Measurements from ENCODE around the gene SSX2IP.

The SSX2IP gene

GRCh38 chr1:84674021-84674420 lies 16.2 kb downstream of the SSX2IP start:
- peaks cover 7% of the 10 kb centered on the region in 2 experiments; a peak in 2 of 3 replicates for H3K36me3 ChIP-seq (ENCODE audit: control insufficient read depth in 2 of 2, insufficient read depth in 1 of 2, low read length in 2 of 2)
- no peaks in the 10 kb centered on the region for H3K4me1 ChIP-seq (ENCODE audit: control insufficient read depth, insufficient read depth, low read length)
- ChIA-PET CTCF (interaction anchor here (0.8 kb wide), 1 partner anchor 368 kb away, joined by 3 read pairs; no protein-coding TSS in a partner anchor), POLR2A (no interaction called here)
- no peak overlapping the region for H3K27ac ChIP-seq (ENCODE audit: extremely low read depth, low read depth, low read length)
- no peak overlapping the region for H3K4me3 ChIP-seq (ENCODE audit: low read depth, low read length)
- no peaks in the 10 kb centered on the region for H3K9me3 ChIP-seq (ENCODE audit: control insufficient read depth, insufficient read depth, low read depth, low read length)
- TF ChIP-seq ZNF558 (tag by site-specific recombination; IDR thresholded peaks at IDR 0.05) (no peak), ZNF280C (tag by site-specific recombination; IDR thresholded peaks at IDR 0.05) (no peak), ZNF571 (tag by site-specific recombination; IDR thresholded peaks at IDR 0.05) (no peak), ZBTB17 (tag by site-specific recombination; IDR thresholded peaks at IDR 0.05) (no peak), ZFP37 (tag by site-specific recombination; IDR thresholded peaks at IDR 0.05) (no peak)

- Histone ChIP-seq H3K36me3 (ENCODE audit: control insufficient read depth in 2 of 2, insufficient read depth in 1 of 2, low read length in 2 of 2) (peaks cover 7% of the 10 kb centered on the region in 2 experiments; a peak in 2 of 3 replicates), H3K4me3 (ENCODE audit: low read depth, low read length) (no peak overlapping the region), H3K27ac (ENCODE audit: extremely low read depth, low read depth, low read length) (no peak overlapping the region), H3K9me3 (ENCODE audit: control insufficient read depth, insufficient read depth, low read depth, low read length) (no peaks in the 10 kb centered on the region), H3K4me1 (ENCODE audit: control insufficient read depth, insufficient read depth, low read length) (no peaks in the 10 kb centered on the region)
- ChIA-PET CTCF (no interaction called here), POLR2A (no interaction called here)
- TF ChIP-seq PRDM1 (tag by site-specific recombination; IDR thresholded peaks at IDR 0.05) (0 out of 2 replicates have a peak, but pooled peaks have one; percentile 12), ZNF670 (tag by site-specific recombination; IDR thresholded peaks at IDR 0.05; ENCODE audit: low read depth) (no peak), ZNF664 (tag by site-specific recombination; IDR thresholded peaks at IDR 0.05) (peak; percentile 71; the same call in 1 of the 2 replicates), REST (tag by site-specific recombination; IDR thresholded peaks at IDR 0.05) (peak; percentile 21; the same call in 1 of the 2 replicates)
Observed at GRCh38 chr1:84672080-84672854, 18.0 kb downstream of the SSX2IP start.

- H3K4me1 ChIP-seq (ENCODE audit: control insufficient read depth, insufficient read depth, low read length) = peaks cover 8% of the 10 kb centered on the region; the same call in 1 of the 2 replicates
- H3K9me3 ChIP-seq (ENCODE audit: control insufficient read depth, insufficient read depth, low read depth, low read length) = no peaks in the 10 kb centered on the region
- ChIA-PET POLR2A (no interaction called here), CTCF (interaction anchor here (1.0 to 2.5 kb wide), 5 partner anchors 14 to 275 kb away, joined by 3 to 21 read pairs (median 4); no protein-coding TSS in a partner anchor)
- H3K27ac ChIP-seq (ENCODE audit: extremely low read depth, low read depth, low read length) = no peak overlapping the region
- no peak overlapping the region for H3K4me3 ChIP-seq (ENCODE audit: low read depth, low read length)
- peaks cover 7% of the 10 kb centered on the region in 2 experiments; a peak in 2 of 3 replicates for H3K36me3 ChIP-seq (ENCODE audit: control insufficient read depth in 2 of 2, insufficient read depth in 1 of 2, low read length in 2 of 2)
- TF ChIP-seq AEBP2 (tag by site-specific recombination; IDR thresholded peaks at IDR 0.05; ENCODE audit: borderline replicate concordance) (no peak), ZNF701 (tag by site-specific recombination; IDR thresholded peaks at IDR 0.05) (no peak), ZNF560 (tag by site-specific recombination; IDR thresholded peaks at IDR 0.05; ENCODE audit: borderline replicate concordance) (no peak), REPIN1 (tag by site-specific recombination; IDR thresholded peaks at IDR 0.05; ENCODE audit: low read depth) (no peak), ZNF112 (tag by site-specific recombination; IDR thresholded peaks at IDR 0.05) (no peak), ZNF48 (tag by site-specific recombination; IDR thresholded peaks at IDR 0.05) (no peak), ZNF600 (tag by site-specific recombination; IDR thresholded peaks at IDR 0.05) (no peak), KLF8 (tag by site-specific recombination; IDR thresholded peaks at IDR 0.05) (no peak), ZNF335 (tag by site-specific recombination; conservative IDR thresholded peaks at IDR 0.05) (no peak), WT1 (tag by site-specific recombination; IDR thresholded peaks at IDR 0.05) (no peak), BCL11B (tag by site-specific recombination; IDR thresholded peaks at IDR 0.05; ENCODE audit: low read depth) (no peak), ZNF704 (tag by site-specific recombination; IDR thresholded peaks at IDR 0.05) (no peak), ZNF311 (tag by site-specific recombination; IDR thresholded peaks at IDR 0.05; ENCODE audit: borderline replicate concordance) (no peak), GLIS2 (tag by site-specific recombination; IDR thresholded peaks at IDR 0.05) (no peak)
Observed at GRCh38 chr1:84669831-84670230, 20.4 kb downstream of the SSX2IP start.
